CD4-positive, CD25-positive, alpha-beta regulatory T cell (primary cell): Measurements from ENCODE around the gene UBE2D1. TPM values are rescaled to one million over a fixed set of nuclear protein-coding genes. Genes with fewer than 3 reads are reported as not detected.

Experiments
- ATAC-seq, 2 donors: fragments of 150-1000 bp; cut with Tn5 transposase; one replicate each; pipeline ENCODE4 v1.10.0; 2021; ENCODE audit warnings: low read depth in 2 of 2, moderate number of reproducible peaks in 2 of 2, moderate library complexity in 1 of 2
- DNase-seq, 3 donors: peaks; one replicate each; pipeline versions ENCODE4 v3.0.0 to v3.0.0-alpha.2; 2012 to 2022; ENCODE audit warnings: mixed read lengths in 1 of 3
- H3K27ac ChIP-seq: one replicate; pipeline ENCODE4 v1.7.0; 2013; ENCODE audit warnings: mild to moderate bottlenecking, low read length; ENCODE audit not compliant: insufficient read depth, poor library complexity, severe bottlenecking
- H3K27me3 ChIP-seq: one replicate; pipeline ENCODE4 v1.7.0; 2013; ENCODE audit warnings: low read length; ENCODE audit not compliant: control insufficient read depth, insufficient read depth
- H3K36me3 ChIP-seq: one replicate; pipeline ENCODE4 v1.7.0; 2013; ENCODE audit warnings: mild to moderate bottlenecking, low read length, moderate library complexity; ENCODE audit not compliant: control insufficient read depth, insufficient read depth
- H3K4me1 ChIP-seq: 2 replicates; pipeline ENCODE4 v1.7.0; 2013; ENCODE audit warnings: mild to moderate bottlenecking, low read length; ENCODE audit not compliant: insufficient read depth, control insufficient read depth, poor library complexity, severe bottlenecking
- H3K4me3 ChIP-seq: one replicate; pipeline ENCODE4 v1.7.0; 2013; ENCODE audit warnings: low read depth, mild to moderate bottlenecking, low read length, moderate library complexity
- H3K9me3 ChIP-seq, 2 experiments: 1 replicate in 1 of 2; 2 replicates in 1 of 2; pipeline ENCODE4 v1.7.0; 2013; ENCODE audit warnings: low read length in 2 of 2, mild to moderate bottlenecking in 1 of 2, moderate library complexity in 1 of 2; ENCODE audit not compliant: control insufficient read depth in 2 of 2
- H3K27ac Mint-ChIP-seq, 3 donors: one replicate each; pipeline ENCODE4 v1.8.0; 2020 to 2022; ENCODE audit warnings: mild to moderate bottlenecking in 3 of 3, mixed read lengths in 3 of 3, moderate library complexity in 2 of 3
- H3K27me3 Mint-ChIP-seq: one replicate; pipeline ENCODE4 v1.8.0; 2022; ENCODE audit warnings: mild to moderate bottlenecking, mixed read lengths
- H3K36me3 Mint-ChIP-seq: one replicate; pipeline ENCODE4 v1.8.0; 2020; ENCODE audit warnings: mixed read lengths
- H3K4me1 Mint-ChIP-seq, 4 donors: one replicate each; pipeline ENCODE4 v1.8.0; 2020 to 2022; ENCODE audit warnings: mixed read lengths in 4 of 4, mild to moderate bottlenecking in 1 of 4
- H3K4me3 Mint-ChIP-seq, 4 donors: one replicate each; pipeline ENCODE4 v1.8.0; 2020 to 2022; ENCODE audit warnings: mild to moderate bottlenecking in 4 of 4, mixed read lengths in 4 of 4, moderate library complexity in 3 of 4
- H3K9me3 Mint-ChIP-seq, 7 donors: one replicate each; pipeline ENCODE4 v1.8.0; 2020 to 2022; ENCODE audit warnings: mixed read lengths in 7 of 7, mild to moderate bottlenecking in 3 of 7, moderate library complexity in 2 of 7
- polyA plus RNA-seq, 4 donors: library from polyadenylated mRNA; unstranded; fragments of 300-500 nt; fragmentation: Illumina TruSeq; gene quantifications; one replicate each; pipeline ENCODE4 v1.2.3, GENCODE V29; 2021
- total RNA-seq: library from RNA; stranded (reverse); gene quantifications from one replicate; pipeline ENCODE4 v1.2.3, GENCODE V29; 2022

Gene UBE2D1
- total and polyA plus RNA-seq, 5 donors from 2014 or later, result 11.5 to 22.2 (median 19.4) TPM

DNA sequence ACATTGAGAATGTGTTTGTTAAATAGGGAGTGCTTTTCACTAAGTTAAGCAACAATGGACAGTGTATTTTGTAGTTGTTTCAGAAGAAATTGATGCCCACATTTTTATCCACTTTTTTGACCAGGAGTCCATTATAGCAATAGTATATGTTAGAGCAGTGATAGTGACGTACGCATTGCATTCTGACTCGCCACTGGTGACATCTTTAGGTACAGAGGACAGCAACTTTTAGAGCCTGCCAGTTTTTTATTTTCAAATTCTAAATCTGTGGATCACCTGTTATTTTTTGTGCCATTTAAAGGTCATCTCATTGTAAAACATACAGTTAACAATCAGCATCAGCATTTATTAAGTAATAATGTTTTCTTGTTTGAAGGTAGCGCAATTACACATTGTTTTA lies 1.4 kb downstream of the UBE2D1 start:
- Histone ChIP-seq H3K27ac (no peak overlapping the region), H3K27me3 (peaks cover 7% of the 10 kb centered on the region), H3K9me3 (no peaks in the 10 kb centered on the region), H3K36me3 (no peaks in the 10 kb centered on the region), H3K4me3 (peak overlapping the region; percentile 79), H3K4me1 (peaks cover 21% of the 10 kb centered on the region)
- Mint-ChIP-seq H3K4me1 (peaks cover 37 to 56% (median 42%) of the 10 kb centered on the region in 4 donors), H3K36me3 (peaks cover 3% of the 10 kb centered on the region), H3K4me3 (peak overlapping the region; percentile 94 to 98 (median 96)), H3K27me3 (peaks cover 9% of the 10 kb centered on the region), H3K9me3 (no peaks in the 10 kb centered on the region), H3K27ac (peak overlapping the region; percentile 14 to 88 (median 86))
- ATAC-seq, result no peak
- DNase-seq, result no peak

GRCh38 chr10:58341422-58341821 lies 6.6 kb downstream of the UBE2D1 start:
- H3K27ac Mint-ChIP-seq, result peak overlapping the region in 1 of 3 donors; percentile 35
- no peak for DNase-seq
- ATAC-seq, result no peak
- no peaks in the 10 kb centered on the region for H3K36me3 ChIP-seq
- H3K27me3 Mint-ChIP-seq, result no peaks in the 10 kb centered on the region
- no peak overlapping the region for H3K4me3 Mint-ChIP-seq
- no peaks in the 10 kb centered on the region for H3K9me3 Mint-ChIP-seq
- H3K27ac ChIP-seq, result no peak overlapping the region
- H3K4me3 ChIP-seq, result no peak overlapping the region
- no peaks in the 10 kb centered on the region for H3K9me3 ChIP-seq
- H3K4me1 ChIP-seq, result peaks cover 3% of the 10 kb centered on the region
- H3K27me3 ChIP-seq, result no peaks in the 10 kb centered on the region
- peaks cover 11% of the 10 kb centered on the region for H3K36me3 Mint-ChIP-seq
- H3K4me1 Mint-ChIP-seq, result peaks cover 33 to 71% (median 44%) of the 10 kb centered on the region in 4 donors

DNA sequence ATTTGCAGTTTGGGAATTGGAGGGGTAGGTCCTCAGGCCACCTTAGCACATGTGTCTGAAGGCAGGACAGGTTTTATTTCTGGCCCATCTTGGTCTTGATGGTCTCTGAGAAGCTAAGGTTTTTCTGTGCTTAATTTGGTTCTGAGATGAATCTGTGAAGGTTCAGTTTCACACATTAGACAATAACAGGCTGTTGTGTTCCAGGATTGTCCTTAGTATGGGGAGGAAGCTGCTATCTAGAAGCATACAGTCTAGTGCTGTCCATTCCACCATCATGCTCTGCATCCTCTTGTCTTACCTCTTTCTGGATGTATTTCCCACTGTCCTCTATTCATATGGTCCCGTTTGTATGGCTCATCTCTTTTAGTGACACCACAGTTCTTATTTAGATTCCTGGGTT lies 7.1 kb downstream of the UBE2D1 start:
- H3K27ac Mint-ChIP-seq, result peak overlapping the region in 1 of 3 donors; percentile 35

DNA sequence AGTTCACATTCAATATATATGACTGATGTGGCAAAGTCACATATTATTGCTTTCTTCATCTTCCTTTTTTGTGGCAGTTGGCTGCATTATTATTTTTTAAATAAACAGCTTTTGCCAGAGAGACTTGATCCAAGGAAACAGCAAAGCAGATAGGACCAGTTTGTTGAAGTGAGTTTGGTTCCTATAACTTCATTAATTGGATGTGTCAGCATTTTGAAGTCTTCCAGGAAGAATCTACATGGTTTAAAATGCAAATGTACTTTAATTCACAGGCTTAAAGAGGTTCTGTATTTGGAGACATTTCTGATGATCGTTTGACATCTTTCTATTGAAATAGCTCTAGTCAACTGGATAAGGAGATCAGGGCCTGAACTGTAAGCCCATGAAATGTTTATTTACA lies 13.2 kb downstream of the UBE2D1 start:
- H3K4me3 Mint-ChIP-seq, result no peak overlapping the region
- H3K9me3 Mint-ChIP-seq, result peaks cover 0 to 2% (median 0%) of the 10 kb centered on the region in 7 donors
- H3K27me3 ChIP-seq, result no peaks in the 10 kb centered on the region
- DNase-seq (no peak), ATAC-seq (no peak)
- H3K4me3 ChIP-seq, result no peak overlapping the region
- no peaks in the 10 kb centered on the region for H3K36me3 ChIP-seq
- no peaks in the 10 kb centered on the region for H3K4me1 ChIP-seq
- H3K27ac Mint-ChIP-seq, result no peak overlapping the region
- no peaks in the 10 kb centered on the region for H3K9me3 ChIP-seq
- no peak overlapping the region for H3K27ac ChIP-seq
- H3K36me3 Mint-ChIP-seq, result peaks cover 10% of the 10 kb centered on the region
- H3K4me1 Mint-ChIP-seq, result peaks cover 23 to 62% (median 38%) of the 10 kb centered on the region in 4 donors
- no peaks in the 10 kb centered on the region for H3K27me3 Mint-ChIP-seq

More for the DNA sequence above, 7.1 kb downstream of the UBE2D1 start:
- Mint-ChIP-seq H3K27me3 (no peaks in the 10 kb centered on the region), H3K4me3 (no peak overlapping the region), H3K9me3 (peaks cover 0 to under 1% (median 0%) of the 10 kb centered on the region in 7 donors), H3K36me3 (peaks cover 13% of the 10 kb centered on the region), H3K4me1 (peaks cover 30 to 69% (median 42%) of the 10 kb centered on the region in 4 donors)
- Histone ChIP-seq H3K36me3 (no peaks in the 10 kb centered on the region), H3K27ac (no peak overlapping the region), H3K4me3 (peak overlapping the region; percentile 5), H3K27me3 (no peaks in the 10 kb centered on the region), H3K4me1 (no peaks in the 10 kb centered on the region), H3K9me3 (no peaks in the 10 kb centered on the region)
- ATAC-seq (no peak), DNase-seq (no peak)

DNA sequence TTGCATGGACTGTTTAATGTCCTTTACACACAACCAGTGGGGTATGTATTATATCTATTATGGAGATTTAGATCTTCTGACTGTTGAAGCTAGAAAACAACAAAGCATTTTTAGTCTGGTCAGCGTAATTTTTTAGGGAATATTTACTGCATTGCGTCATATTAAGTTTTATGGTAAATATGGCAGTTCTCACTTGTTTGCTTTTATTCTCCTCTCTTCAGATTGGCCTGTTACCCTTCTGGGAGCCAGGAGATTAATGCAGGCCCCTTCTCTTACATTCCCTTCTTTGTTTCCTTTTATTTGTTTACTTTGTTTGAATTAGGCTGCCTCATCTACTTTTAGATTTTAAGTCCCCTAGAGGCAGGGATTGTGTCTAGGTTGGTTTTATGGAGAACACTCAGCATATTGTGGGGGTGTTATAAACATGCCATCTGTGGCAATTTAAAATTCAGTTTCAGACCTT lies 13.8 kb downstream of the UBE2D1 start:
- peaks cover 23 to 59% (median 37%) of the 10 kb centered on the region in 4 donors for H3K4me1 Mint-ChIP-seq
- peaks cover 10% of the 10 kb centered on the region for H3K36me3 Mint-ChIP-seq
- no peaks in the 10 kb centered on the region for H3K36me3 ChIP-seq
- no peaks in the 10 kb centered on the region for H3K27me3 ChIP-seq
- H3K4me3 ChIP-seq, result no peak overlapping the region
- H3K27ac Mint-ChIP-seq, result peak overlapping the region in 1 of 3 donors; percentile 37
- DNase-seq (no peak), ATAC-seq (no peak)
- H3K9me3 Mint-ChIP-seq, result peaks cover 0 to 2% (median 0%) of the 10 kb centered on the region in 7 donors
- H3K4me3 Mint-ChIP-seq, result no peak overlapping the region
- no peak overlapping the region for H3K27ac ChIP-seq
- no peaks in the 10 kb centered on the region for H3K9me3 ChIP-seq
- no peaks in the 10 kb centered on the region for H3K27me3 Mint-ChIP-seq
- H3K4me1 ChIP-seq, result no peaks in the 10 kb centered on the region

DNA sequence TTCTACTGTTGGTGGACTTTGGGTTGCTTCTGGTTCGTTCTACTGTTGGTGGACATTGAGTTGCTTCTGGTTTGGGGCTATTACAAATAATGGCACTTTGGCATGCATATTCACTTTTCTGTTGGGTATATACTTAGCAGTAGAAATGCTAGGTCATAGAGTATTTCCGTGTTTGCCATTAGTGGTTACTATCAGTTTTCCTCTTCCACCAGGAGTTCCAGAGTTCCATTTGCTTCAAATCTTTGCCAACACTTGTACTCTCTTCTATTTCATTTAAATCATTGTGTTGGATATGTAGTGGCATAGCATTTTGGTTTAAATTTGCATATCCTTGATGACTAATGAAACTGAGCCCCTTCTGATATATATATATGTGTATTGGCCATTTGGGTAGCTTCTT lies 15.2 kb downstream of the UBE2D1 start:
- Histone ChIP-seq H3K4me3 (no peak overlapping the region), H3K27ac (no peak overlapping the region), H3K9me3 (no peaks in the 10 kb centered on the region), H3K4me1 (no peaks in the 10 kb centered on the region), H3K36me3 (no peaks in the 10 kb centered on the region), H3K27me3 (no peaks in the 10 kb centered on the region)
- Mint-ChIP-seq H3K27me3 (no peaks in the 10 kb centered on the region), H3K27ac (no peak overlapping the region), H3K36me3 (peaks cover 10% of the 10 kb centered on the region), H3K4me1 (peaks cover 25 to 52% (median 39%) of the 10 kb centered on the region in 4 donors), H3K9me3 (peaks cover 0 to 2% (median 0%) of the 10 kb centered on the region in 7 donors), H3K4me3 (no peak overlapping the region)
- DNase-seq (no peak), ATAC-seq (no peak)

GRCh38 chr10:58350619-58351323 lies 16.0 kb downstream of the UBE2D1 start:
- Histone ChIP-seq H3K36me3 (no peaks in the 10 kb centered on the region), H3K4me1 (no peaks in the 10 kb centered on the region), H3K4me3 (no peak overlapping the region), H3K27ac (no peak overlapping the region), H3K9me3 (no peaks in the 10 kb centered on the region), H3K27me3 (no peaks in the 10 kb centered on the region)
- Mint-ChIP-seq H3K9me3 (peaks cover 0 to 2% (median 0%) of the 10 kb centered on the region in 7 donors), H3K4me3 (no peak overlapping the region), H3K36me3 (peaks cover 10% of the 10 kb centered on the region), H3K4me1 (peaks cover 30 to 54% (median 40%) of the 10 kb centered on the region in 4 donors), H3K27me3 (no peaks in the 10 kb centered on the region), H3K27ac (no peak overlapping the region)
- DNase-seq (no peak), ATAC-seq (no peak)
